GM19438 (cell line): Measurements from ENCODE around the gene METTL26.

Experiments used
- ATAC-seq: cut with Tn5 transposase; IDR thresholded peaks from one replicate; pipeline ENCODE4 v1.9.1; 2021; ENCODE audit warnings: low read depth; ENCODE audit not compliant: unreplicated experiment

The METTL26 gene

GRCh38 chr16:675884-676564 lies 39.9 kb upstream of the METTL26 start:
- ATAC-seq: no peak

GRCh38 chr16:674968-675883 lies 39.1 kb upstream of the METTL26 start, which contains the start of gene RHBDL1:
Gene RHBDL1 (plus strand): TSS chr16:675671. CDS start chr16:675791, 120 bp downstream.
- no peak for ATAC-seq

- no peak for ATAC-seq
These were observed 38.2 kb upstream of the METTL26 start for GRCh38 chr16:674214-674881.

GRCh38 chr16:673399-673991 lies 37.4 kb upstream of the METTL26 start:
- ATAC-seq: no peak

- ATAC-seq: no peak
These were observed 36.7 kb upstream of the METTL26 start for GRCh38 chr16:672851-673250.

GRCh38 chr16:672371-672770 lies 36.3 kb upstream of the METTL26 start:
- no peak for ATAC-seq

- ATAC-seq: no peak
These were observed 35.4 kb upstream of the METTL26 start for GRCh38 chr16:671353-672131.

- ATAC-seq: no peak
These were observed 34.6 kb upstream of the METTL26 start for GRCh38 chr16:670485-671352.

GRCh38 chr16:669666-670065 lies 33.6 kb upstream of the METTL26 start:
- ATAC-seq: no peak

- ATAC-seq: peak; percentile 6
These were observed 32.5 kb upstream of the METTL26 start for GRCh38 chr16:668519-669171.

- peak; percentile 85 for ATAC-seq
These were observed 31.8 kb upstream of the METTL26 start, which contains the start of gene RHOT2 for GRCh38 chr16:667780-668518. Gene RHOT2 (plus strand): TSS chr16:668132. CDS start chr16:668200, 68 bp downstream.

- no peak for ATAC-seq
These were observed 31.1 kb upstream of the METTL26 start for GRCh38 chr16:667113-667779.

- no peak for ATAC-seq
These were observed 30.5 kb upstream of the METTL26 start for GRCh38 chr16:666572-666971.

GRCh38 chr16:662597-662996 lies 26.5 kb upstream of the METTL26 start:
- no peak for ATAC-seq

GRCh38 chr16:662095-662494 lies 26.0 kb upstream of the METTL26 start:
- no peak for ATAC-seq

- ATAC-seq: peak; percentile 19
These were observed 25.2 kb upstream of the METTL26 start for GRCh38 chr16:661184-661821.
